Measurements from ENCODE around the gene TMPRSS12. TPM values are rescaled to one million over a fixed set of nuclear protein-coding genes. Genes with fewer than 3 reads are reported as not detected.
A peak's percentile ranks its signal among the peaks of the same experiment; 100 is the strongest.

TMPRSS12 gene
- total and polyA plus RNA-seq, 9 of the 15 experiments (the other 6 are each of a cell fraction or from before 2014, with no cell fraction given) = 0.04 TPM; not detected in 8

DNA sequence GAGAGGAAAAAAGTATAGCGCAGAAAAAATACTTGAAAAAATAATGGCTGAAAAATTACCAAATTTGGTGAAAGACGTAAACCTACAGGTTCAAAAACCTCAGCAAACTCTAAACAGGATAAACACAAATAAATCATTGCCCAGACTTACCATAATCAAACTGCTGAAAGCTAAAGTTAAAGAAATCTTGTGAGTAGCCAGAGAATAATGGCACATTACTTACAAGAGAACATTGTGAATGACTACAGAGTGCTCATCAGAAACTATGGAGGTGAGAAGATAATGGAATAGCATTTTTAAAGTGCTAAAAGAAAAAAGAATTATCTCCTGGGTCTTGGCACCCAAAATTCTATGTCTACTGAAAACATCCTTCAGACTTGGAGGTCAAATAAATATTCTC is 42.8 kb upstream of the TMPRSS12 start (continued):
- TF ChIP-seq DDX20 (tag; IDR thresholded peaks at IDR 0.05; ENCODE audit: low read depth) = no peak
- TF ChIP-seq CBX5 (IDR thresholded peaks at IDR 0.05; ENCODE audit: borderline replicate concordance, low read depth) = peak; percentile 90
- TF ChIP-seq ZNF146 (CRISPR knock-in tag; IDR thresholded peaks at IDR 0.05; ENCODE audit: unreplicated experiment) = peak; percentile 98
- TF ChIP-seq, protein P1, sequence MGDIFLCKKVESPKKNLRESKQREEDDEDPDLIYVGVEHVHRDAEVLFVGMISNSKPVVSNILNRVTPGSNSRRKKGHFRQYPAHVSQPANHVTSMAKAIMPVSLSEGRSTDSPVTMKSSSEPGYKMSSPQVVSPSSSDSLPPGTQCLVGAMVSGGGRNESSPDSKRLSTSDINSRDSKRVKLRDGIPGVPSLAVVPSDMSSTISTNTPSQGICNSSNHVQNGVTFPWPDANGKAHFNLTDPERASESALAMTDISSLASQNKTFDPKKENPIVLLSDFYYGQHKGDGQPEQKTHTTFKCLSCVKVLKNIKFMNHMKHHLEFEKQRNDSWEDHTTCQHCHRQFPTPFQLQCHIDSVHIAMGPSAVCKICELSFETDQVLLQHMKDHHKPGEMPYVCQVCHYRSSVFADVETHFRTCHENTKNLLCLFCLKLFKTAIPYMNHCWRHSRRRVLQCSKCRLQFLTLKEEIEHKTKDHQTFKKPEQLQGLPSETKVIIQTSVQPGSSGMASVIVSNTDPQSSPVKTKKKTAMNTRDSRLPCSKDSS (IDR thresholded peaks at IDR 0.05; ENCODE audit: low read depth, partially characterized antibody) = peak; percentile 77

DNA sequence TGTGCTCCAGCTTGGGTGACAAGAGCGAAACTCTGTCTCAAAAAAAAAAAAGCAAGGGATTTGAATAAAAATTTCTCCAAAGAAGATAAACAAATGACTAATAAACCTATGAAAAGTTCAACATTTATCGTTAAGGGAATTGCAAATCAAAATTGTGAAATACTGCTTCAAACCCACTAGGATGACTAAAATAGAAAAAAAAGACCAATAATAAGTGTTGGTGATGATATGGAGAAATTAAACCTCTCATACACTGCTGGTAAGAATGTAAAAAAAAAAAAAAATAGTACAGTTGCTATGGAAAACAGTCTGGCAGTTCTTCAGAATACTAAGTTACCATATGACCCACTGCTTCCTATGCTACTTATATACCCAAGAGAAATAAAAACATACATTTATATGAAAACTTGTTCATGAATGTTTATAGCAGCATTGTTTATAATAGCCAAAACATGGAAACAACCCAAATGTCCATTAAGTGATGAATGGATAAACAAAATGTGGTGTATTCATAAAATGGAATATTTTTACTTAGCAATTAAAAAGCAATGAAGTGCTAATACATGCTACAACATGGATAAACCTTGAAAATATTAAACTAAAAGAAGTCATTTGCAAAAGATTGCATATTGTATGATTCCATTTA is 39.4 kb upstream of the TMPRSS12 start:
- in situ Hi-C loops (cut with MboI) = no loop called here
- no peaks in the 10 kb centered on the region for H3K79me2 ChIP-seq (ENCODE audit: control insufficient read depth, insufficient read depth, low read length)
- H2AFZ ChIP-seq (ENCODE audit: low read depth, low read length) = no peak overlapping the region
- intact Hi-C loops (cut with micrococcal nuclease) = no loop called here
- H3K4me3 ChIP-seq = no peak overlapping the region
- POLR2A ChIA-PET = interaction anchor here (1.0 kb wide), 1 partner anchor 8 kb away, joined by 3 read pairs; no protein-coding TSS in a partner anchor
- H3K4me1 ChIP-seq (replicated peaks in 1 of 2; ENCODE audit: control insufficient read depth in 2 of 2, insufficient read depth in 2 of 2, low read length in 2 of 2) = no peaks in the 10 kb centered on the region
- no peaks in the 10 kb centered on the region for H4K20me1 ChIP-seq (replicated peaks; ENCODE audit: control insufficient read depth, insufficient read depth, low read length)
- CTCF ChIA-PET (ENCODE audit: low intra/inter-chr PET ratio) = no interaction called here
- H3K4me2 ChIP-seq (ENCODE audit: insufficient read depth, low read length) = no peak overlapping the region
- ATAC-seq = no peak
- BruUV-seq (replicated peaks) = no TSS peak
- no peak overlapping the region for H3K9ac ChIP-seq (ENCODE audit: insufficient read depth in 1 of 2, low read depth in 2 of 2, low read length in 2 of 2)
- H3K36me3 ChIP-seq (ENCODE audit: control insufficient read depth, insufficient read depth, low read length) = peaks cover 51% of the 10 kb centered on the region
- H3K9me1 ChIP-seq (ENCODE audit: control insufficient read depth, insufficient read depth, low read length) = no peaks in the 10 kb centered on the region
- 84% methylated on average over 2 of the region's 2 CpGs for WGBS (ENCODE audit: insufficient coverage, low coverage, missing lambda C conversion rate)
- DNase-seq (ENCODE audit: extremely low read depth in 1 of 4, low spot score in 3 of 4) = no peak
- no peak overlapping the region for H3K27ac ChIP-seq (ENCODE audit: extremely low read depth, low read depth, low read length)
- FAIRE-seq = no peak
- no peaks in the 10 kb centered on the region for H3K27me3 ChIP-seq (ENCODE audit: control insufficient read depth in 2 of 2, insufficient read depth in 2 of 2, low read length in 2 of 2)
- peaks cover 3% of the 10 kb centered on the region for H3K9me3 ChIP-seq (replicated peaks; ENCODE audit: control insufficient read depth, insufficient read depth, low read depth, low read length)
- no peak for TF ChIP-seq CSDE1 (IDR thresholded peaks at IDR 0.05)
- TF ChIP-seq KLF16 (IDR thresholded peaks at IDR 0.05) = no peak
- no peak for TF ChIP-seq ZSCAN32 (CRISPR knock-in tag; IDR thresholded peaks at IDR 0.05)
- no peak for TF ChIP-seq IRF2 (CRISPR knock-in tag; IDR thresholded peaks at IDR 0.05)
- TF ChIP-seq HNRNPLL (IDR thresholded peaks at IDR 0.05; ENCODE audit: low read depth, low read length, poor library complexity, severe bottlenecking) = no peak
- no peak for TF ChIP-seq POLR2G (IDR thresholded peaks at IDR 0.05; ENCODE audit: low read depth, low read length)
- TF ChIP-seq NR3C1 (CRISPR knock-in tag; IDR thresholded peaks at IDR 0.05) = no peak
- no peak for TF ChIP-seq MXI1 (IDR thresholded peaks at IDR 0.05; ENCODE audit: low read depth, low read length)
- TF ChIP-seq ZNF347 (CRISPR knock-in tag; IDR thresholded peaks at IDR 0.05; ENCODE audit: low read depth) = no peak
- TF ChIP-seq CBFA2T2 (conservative IDR thresholded peaks at IDR 0.05) = no peak
- TF ChIP-seq KAT8 (IDR thresholded peaks at IDR 0.05; ENCODE audit: low read depth) = no peak
- no peak for TF ChIP-seq HNRNPL (IDR thresholded peaks at IDR 0.05; ENCODE audit: low read depth, low read length)
- no peak for TF ChIP-seq MTA1 (IDR thresholded peaks at IDR 0.05; ENCODE audit: borderline replicate concordance)
- TF ChIP-seq CEBPB (tag; IDR thresholded peaks at IDR 0.05) = no peak
- TF ChIP-seq DMBX1 (CRISPR knock-in tag; IDR thresholded peaks at IDR 0.05; ENCODE audit: borderline replicate concordance) = no peak
- no peak for TF ChIP-seq TAL1 (IDR thresholded peaks at IDR 0.05)
- TF ChIP-seq HLTF (IDR thresholded peaks at IDR 0.05) = no peak
- TF ChIP-seq, protein P2, sequence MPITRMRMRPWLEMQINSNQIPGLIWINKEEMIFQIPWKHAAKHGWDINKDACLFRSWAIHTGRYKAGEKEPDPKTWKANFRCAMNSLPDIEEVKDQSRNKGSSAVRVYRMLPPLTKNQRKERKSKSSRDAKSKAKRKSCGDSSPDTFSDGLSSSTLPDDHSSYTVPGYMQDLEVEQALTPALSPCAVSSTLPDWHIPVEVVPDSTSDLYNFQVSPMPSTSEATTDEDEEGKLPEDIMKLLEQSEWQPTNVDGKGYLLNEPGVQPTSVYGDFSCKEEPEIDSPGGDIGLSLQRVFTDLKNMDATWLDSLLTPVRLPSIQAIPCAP (CRISPR knock-in tag; IDR thresholded peaks at IDR 0.05; ENCODE audit: borderline replicate concordance) = no peak
- no peak for TF ChIP-seq CC2D1A (IDR thresholded peaks at IDR 0.05)
